GM12873 (cell line): ENCODE measurements around the gene SEC16B.

Source experiments
- TF ChIP-seq, protein P1 (sequence below): IDR thresholded peaks from 2 replicates; pipeline ENCODE4 v1.5.1; 2012; ENCODE audit warnings: low read depth, mild to moderate bottlenecking, moderate library complexity, low read length, control low read depth; ENCODE audit not compliant: insufficient read depth; ENCODE audit errors: missing control alignments

The SEC16B gene

DNA sequence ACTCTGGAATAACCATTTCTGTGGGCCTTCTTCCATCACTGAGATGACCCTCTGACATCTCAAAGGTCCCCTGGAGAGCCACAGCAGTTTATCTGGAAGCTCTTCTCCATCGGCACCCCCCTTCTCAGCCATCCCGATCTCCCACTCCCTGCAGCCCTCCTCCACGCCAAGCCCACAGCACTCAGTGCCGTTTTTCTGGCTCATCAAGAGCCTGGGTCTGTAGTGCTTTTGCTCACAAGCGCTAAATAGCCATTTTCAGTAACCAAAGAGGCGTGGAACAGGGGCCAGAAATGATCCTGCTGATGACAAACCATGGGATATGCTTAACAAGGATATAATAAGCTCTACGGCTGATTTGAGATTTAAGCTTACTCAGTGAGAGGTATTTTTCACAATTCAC, 17.6 kb downstream of the SEC16B start:
- TF ChIP-seq, protein P1, sequence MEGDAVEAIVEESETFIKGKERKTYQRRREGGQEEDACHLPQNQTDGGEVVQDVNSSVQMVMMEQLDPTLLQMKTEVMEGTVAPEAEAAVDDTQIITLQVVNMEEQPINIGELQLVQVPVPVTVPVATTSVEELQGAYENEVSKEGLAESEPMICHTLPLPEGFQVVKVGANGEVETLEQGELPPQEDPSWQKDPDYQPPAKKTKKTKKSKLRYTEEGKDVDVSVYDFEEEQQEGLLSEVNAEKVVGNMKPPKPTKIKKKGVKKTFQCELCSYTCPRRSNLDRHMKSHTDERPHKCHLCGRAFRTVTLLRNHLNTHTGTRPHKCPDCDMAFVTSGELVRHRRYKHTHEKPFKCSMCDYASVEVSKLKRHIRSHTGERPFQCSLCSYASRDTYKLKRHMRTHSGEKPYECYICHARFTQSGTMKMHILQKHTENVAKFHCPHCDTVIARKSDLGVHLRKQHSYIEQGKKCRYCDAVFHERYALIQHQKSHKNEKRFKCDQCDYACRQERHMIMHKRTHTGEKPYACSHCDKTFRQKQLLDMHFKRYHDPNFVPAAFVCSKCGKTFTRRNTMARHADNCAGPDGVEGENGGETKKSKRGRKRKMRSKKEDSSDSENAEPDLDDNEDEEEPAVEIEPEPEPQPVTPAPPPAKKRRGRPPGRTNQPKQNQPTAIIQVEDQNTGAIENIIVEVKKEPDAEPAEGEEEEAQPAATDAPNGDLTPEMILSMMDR = no peak

DNA sequence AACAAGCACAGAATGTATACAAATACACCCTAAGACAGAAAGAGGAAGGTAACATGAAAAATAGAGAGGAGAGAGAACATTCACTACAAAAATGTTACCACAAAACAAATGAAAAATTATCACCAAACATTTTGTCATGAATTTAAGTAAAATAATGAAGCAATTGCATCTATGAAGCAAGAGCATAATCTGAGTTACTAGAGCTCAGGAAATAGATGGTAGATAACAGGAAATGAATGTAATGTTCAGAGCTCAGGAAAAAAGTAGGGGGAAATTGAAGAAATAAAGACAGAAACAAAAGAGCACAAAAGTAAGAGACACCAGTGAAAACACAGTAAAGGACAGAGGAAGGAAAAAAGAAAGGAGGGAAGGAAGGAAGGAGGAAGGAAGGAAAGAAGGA, 19.4 kb downstream of the SEC16B start:
- TF ChIP-seq, protein P1 = no peak

DNA sequence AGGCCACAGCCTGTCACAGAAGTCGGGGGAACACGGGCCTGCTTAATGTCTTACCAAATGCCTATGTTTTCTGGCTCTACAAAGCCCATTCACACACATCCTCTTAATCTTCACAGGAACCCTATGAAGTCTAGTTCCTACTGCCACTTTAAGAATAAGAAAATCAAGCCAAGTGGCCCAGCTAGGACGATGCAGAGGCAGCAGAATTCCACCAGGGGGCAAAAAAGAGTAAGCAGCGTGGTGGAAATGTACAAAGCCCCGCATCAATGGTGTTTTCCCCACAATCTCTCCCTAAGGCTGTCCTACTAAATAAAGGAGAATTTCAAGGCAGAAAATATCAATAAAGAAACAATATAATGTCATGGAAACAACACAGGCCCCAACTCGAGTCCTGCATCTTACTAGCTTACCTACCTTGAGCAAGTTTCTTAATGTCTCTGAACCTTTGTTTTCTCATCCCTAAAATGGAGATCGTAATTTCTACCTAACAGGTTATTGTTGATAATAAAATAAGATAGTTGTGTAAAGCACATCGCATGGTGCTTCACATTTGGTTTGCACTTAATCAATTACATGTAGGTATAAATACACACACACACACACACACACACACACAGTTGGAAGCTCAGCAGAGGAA, 21.4 kb downstream of the SEC16B start:
- TF ChIP-seq, protein P1 = peak; percentile 90

DNA sequence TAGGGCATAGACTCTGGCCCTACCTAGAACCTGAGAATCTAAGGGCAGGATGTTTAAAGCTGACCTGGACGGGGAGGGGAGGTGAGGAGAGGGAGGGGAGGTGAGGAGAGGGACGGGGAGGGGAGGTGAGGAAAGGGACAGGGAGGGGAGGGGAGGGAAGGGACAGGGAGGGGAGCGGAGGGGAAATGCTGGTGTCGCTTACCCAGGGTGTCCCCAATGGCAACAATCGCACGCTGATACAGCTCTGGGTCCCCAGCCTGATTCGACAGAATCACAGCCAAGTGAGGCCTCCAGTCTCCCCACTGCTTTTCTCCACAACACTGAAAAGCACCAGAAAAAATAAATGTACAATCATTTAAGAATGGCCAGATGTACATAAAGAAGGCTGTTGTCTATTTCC, 22.2 kb downstream of the SEC16B start:
- TF ChIP-seq, protein P1 = no peak

DNA sequence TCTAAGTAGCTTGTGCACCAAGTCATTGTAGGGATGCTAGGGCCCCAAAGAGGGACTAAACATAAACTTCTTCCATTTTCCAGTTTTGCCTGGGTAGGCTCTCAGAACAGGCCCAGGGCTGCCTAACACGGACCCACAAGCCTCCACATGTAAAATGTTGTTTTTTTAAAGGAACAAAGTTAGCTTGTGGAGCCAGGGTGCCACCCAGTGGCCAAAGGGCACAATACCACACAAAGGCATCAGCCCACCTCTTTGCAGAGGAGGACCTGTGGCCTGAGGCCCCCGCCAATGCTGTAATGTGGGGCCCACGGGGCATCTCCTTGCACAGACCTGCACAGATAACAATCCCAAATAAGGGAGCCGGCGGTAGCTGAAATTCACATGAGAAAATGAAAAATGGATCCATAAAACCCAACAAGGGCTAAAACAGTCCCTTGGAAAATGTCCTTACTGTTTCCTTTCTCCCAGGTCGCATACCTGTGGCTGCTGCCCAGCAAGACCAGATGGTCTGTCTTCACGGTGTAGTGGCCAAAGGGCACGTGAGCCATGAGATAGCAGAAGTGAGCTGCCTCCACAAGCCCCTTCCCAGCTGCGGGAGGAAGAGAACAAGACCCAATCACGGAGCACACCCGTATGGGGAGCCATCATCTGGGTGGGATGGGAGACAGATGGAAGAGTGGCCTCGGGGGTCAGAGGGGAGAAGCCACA, 23.8 kb downstream of the SEC16B start:
- TF ChIP-seq, protein P1 = peak; percentile 87

DNA sequence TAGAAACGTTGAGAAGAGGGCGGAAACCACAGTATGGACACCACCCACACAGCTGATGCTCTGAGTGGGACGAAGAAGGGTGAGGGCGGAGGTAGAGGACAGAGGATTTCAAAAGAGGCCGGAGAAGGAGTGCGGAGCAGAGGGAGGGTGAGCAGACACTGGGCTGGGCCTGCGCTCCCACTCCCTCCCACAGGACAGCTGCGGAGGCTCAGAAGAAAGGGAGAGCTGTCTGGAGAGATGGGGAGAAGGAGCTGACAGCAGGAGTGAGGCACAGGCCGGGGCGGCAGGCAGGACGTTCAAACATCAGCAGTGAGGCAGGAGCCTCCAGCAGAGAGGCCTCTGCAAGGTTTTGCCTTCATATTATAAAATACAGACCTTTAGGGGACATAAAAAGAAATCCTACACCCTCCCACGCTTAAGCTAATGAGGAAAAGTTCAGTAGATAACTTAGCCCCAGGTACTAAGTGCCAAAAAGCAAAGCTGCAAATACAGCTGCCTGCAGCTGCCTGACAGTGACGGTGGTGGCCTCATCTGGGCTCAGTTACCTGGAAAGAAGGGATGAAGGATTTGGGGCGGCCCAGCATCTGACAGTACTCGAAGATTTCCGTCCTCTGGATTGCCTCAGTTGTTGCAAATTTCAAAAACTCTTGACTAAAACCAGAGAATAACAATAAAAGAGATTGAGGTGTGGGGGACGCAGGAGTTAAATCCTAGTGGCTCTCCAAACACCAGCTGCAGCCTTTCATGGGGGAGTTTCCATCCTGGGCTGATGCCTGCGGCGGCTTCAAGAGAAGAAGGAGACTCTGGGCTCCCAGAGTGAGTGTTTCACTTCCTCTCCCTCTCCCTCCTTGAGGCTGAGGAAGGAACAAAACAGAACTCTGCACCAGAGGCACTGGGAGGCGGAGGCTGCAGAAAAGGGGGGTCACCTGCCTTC, 25.6 kb downstream of the SEC16B start:
- TF ChIP-seq, protein P1 = no peak

DNA sequence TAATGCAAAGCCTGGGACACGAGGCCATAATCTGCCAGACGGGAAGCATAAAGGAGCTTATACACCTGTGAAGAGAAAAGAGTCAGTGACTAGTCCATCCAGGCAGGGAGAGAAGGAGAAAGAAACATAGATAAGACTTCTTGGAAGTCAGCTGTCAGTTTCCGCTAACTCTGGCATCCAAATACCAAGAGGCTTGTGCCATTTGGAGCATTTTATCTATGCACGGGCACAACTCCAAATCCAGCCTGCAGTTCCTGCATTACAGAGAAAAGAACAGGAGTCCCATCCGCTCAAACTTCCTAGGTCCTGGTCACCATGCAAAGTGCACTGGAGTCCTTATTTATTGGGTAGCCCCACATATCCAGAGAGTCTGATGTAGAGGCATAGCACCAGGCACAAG, 27.9 kb downstream of the SEC16B start:
- TF ChIP-seq, protein P1 = no peak
